Epidermal melanocyte (primary cell): ENCODE data around the gene GALNT12.

Experiments used
- DNase-seq: peaks from one replicate; pipeline ENCODE4 v3.0.0; 2011; ENCODE audit warnings: low spot score; ENCODE audit not compliant: insufficient read length

Gene GALNT12

DNA sequence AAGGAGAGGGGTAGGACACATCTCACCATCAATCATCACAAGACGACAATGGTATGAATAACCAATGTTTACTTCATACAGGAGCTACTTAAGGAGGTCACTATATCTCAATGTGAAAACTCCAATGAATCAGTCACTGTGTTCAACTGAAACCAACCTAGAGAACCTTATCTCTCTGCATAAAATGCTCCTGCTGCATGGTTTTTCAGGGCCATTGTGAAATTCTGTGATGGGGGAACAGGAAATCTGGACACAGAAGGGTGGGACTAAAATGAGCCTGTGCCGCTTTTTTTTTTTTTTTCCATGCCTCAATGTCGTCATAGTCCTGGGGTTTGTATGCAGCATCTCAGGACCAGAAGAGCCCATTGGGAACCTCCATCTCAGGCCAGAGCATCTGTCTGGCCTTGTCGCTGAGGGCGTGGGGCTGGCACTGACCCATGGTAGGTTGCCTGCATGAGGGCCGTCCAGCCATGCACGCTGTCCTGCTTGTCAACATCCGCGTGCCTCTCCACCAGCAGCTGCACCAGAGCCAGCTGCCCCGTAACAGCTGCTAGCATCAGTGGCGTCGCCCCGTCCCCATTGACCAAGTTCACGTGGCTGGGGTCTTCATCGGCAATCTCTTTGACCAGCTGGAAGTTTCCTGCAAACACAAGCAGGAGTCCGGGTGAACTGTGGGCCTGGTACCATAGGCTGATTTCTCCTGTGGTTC lies 23.8 kb upstream of the GALNT12 start:
- DNase-seq = no peak

DNA sequence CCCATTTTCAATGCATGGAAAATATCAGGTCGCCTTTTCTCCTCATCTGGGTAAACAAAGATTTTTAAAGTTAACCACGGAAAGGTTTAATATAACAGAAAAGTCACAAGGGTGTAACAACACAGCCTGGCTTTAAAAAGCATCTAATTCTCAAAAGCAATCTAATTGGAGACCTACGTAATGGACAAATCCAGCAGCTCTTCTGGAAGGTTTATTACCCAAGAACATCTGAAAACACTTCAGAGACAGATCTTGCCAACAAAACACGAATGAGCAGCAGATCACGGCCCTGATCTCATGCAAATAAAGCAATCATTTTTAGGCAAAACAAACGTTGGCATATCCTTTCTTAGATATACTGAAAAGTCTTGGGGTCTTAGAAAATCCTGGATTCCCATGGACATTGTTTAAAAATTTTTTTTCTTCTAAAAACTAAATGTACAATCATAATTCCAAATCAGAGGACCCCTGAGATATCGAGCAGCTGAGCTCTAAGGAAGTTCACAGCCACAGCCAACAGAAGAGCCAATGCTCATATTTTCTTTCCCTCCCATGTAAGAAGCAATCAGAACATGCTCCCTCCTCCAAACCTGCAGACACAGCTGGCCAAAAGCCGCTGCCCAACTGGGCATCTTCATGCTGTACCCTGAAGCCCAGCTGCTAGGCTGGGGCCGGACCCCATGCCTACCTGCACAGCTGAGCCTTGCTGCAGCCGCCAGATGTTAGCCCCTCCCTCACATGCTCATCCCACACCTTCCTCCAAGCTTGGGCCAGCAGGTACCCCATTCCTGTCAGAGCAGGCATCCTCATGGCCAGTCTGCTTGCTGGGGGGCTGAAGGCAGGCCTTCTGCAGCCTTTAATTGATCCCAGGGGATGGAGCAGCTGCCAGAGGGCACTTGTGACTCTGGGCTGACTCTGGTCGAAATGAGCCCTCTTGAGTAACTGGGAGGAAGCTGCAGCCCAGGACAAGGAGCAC lies 22.4 kb upstream of the GALNT12 start:
- no peak for DNase-seq

DNA sequence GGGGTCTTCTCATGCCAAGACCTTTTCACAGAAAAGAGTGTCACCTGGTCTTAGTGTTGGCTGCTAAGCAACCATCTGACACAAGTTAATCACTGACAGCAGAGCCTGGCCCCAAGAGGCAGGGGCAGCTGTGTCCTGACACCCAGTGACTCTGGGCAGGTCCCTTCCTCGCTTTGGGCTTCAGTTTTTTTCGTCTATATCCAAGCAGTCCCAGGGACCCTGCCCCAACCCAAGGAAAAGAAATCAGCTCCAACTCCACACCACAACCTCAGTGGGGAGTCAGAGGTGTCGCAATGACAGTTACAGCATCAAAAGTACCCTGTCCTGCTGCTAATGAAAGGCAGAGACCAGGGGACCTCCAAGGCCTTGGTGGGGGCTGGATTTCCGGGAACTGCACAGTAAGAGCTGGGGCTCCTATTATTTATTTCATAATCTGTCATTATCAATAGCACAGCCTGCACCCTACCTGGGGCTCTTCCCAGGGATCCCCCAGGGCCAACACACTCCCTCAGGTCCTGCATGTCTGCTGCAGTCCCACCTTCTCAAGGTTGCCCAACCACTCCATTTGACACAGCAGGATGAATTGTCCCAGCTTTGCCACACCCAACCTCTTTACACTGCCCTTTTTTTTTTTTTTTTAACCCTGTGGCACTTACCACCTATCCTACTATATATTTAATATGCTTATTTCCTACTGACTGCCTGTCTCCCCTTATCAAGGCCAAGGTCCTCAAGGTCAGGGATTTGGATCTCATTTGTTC lies 20.5 kb upstream of the GALNT12 start:
- no peak for DNase-seq

DNA sequence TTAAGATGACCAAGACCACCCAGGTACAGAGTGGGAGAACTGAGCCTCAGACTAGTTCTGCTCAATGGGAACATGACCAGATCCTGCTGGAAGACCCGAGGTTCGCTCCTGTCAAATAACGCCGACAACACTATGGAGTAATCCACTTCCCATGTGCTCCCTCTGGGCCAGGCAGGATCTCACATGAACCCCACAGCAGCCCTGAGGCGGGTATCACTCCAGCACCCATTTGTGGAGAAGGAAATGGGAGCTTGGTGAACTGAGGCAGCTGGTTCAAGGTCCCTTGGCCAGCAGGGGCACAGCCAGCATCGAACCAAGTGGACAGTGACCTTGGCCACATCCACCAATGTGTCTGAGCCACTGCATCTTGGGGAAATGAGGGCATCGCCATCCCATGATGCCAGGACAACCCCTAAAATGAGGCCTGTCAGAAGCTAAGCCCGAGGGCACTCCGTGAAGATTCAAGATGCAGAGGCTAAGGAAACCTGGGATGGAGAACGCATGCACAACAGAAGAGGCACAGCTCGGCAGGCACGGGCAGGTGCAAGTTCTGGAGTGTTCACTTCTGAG lies 19.6 kb upstream of the GALNT12 start:
- DNase-seq = no peak

DNA sequence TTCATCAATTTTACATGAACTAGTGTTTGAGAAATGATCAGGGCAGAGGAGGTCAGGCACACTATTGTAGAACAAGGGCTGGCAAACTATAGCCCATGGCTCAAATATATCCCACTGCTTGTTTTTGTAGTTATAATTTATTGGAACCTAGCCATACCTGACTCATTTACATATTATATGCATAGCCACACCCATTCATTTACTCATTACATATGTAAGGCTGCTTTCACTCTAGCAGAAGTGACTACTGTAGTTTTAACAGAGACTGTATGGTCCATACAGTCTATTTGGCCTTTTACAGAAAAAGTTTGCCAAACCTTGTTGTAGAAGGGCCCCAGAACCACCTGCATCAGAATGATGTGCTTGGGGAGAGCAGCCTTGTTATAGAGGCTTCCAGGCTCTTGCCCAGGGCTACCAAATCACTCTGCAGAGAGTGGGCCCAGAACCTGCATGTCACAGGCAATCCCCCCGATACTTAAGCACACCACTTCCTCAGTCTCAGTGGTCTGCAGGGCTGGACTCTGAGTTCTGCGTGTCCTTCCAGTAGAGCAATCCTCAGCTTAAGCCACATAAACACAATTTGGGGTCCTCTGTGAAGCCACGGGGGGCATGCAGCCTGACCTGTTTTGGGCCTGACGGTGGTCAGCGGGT lies 17.9 kb upstream of the GALNT12 start:
- no peak for DNase-seq

DNA sequence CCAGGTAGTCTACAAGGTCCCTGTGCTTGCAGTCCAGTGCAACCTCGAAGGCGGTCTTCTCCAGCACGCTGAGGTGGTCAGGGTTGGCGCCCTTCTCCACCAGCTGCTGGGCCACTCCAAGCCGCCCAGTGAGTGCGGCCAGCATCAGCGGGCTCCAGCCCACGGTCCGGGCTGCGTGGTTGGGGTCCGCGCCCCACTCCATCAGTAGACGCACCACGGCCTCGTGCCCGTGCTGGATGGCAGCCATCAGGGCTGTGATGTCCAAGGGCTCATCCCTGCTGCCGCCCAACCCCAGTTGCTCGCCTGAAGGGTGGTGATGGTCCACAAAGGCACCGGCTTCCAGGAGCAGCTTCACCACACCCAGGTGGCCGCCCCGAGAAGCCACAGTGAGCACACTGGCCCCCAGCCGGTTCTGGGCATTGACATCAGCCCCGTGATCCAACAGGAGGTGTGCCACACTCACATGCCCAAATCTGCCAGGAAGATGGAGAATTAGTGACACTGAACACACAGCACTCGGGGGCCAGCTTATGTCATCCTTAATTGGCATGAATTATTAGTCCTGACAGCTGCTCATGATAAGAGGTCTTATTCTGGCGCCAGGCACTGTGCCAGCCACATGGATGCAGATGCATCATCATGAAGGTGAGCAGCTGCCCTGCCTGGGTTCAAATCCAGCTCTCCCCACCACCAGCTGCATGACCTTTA lies 17.2 kb upstream of the GALNT12 start:
- no peak for DNase-seq

DNA sequence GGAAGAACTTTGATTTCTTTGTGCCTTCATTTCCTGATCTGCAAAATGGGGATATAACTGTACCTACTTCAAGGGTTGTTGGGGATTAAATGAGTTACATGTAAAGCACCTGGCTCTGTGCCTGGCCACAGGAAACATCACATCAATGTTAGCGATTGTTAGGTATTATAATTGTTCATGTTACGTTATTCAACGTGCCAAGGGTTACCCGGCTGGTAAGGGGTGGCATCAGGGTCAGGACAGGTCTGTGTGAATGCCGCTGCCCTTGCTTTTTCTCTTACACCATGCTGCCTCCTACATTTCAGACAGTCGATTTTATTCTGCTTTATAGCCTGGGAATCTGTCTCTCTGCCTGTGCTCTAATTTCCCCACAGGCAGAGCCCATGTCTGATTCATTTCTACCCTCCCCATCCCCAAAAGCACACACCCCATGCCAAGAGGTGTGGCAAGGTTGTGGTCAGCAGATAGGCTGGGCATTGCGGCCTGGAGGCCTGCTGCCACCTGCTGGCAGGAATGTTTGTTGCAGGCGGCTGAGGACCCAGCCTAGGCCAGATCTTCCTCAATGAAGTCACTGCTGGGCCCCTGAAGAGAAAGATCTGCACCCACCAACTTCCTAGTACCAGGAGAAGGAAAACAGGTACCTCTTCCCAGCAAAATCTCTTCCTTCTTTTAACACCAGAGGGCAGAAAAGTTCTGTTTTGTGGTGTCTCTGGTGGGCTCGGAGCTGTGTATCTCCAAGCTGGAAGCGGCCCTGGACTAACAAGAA lies 16.4 kb upstream of the GALNT12 start:
- peak; percentile 91 for DNase-seq

DNA sequence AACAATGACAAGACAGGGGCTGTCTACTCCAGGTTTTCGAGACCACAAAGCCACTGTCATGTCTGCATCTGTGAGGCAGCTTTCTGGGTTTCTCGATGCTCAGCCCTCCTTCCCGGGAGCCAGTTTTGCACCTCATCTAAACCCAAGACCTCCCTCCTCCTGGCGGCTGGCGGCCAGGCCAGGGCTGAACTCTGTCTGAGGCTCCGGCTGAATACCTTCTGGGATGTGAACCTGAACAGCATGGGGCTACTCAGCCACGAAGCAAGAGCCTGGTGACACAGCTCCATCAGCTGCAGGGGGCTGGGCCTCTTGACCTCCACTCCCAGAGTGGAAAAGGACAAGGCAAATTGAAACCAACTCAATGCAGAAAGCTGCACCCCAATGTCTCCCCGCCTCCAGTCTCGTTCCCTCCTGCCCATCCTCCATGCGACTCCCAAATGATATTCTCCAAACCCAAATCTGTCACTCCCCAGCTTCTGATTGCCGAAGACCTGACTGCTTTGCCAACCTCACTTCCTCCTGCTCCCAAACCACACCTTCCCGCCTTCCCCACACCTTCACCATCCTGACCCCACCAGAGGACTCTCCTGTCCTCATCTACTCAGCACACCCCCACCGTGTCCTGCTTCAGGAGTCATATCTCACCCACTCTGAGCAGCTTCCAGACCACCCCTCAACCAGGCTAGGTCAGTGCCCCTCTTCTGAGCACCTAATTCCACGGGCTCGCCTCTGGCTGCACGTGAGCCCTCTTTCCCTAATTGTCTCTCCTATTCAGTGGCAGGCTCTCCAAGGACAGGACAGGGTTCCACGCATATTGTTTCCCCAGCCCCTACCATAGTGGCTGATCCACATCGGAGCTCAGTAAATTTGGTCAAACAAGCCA lies 15.6 kb upstream of the GALNT12 start:
- DNase-seq = no peak

DNA sequence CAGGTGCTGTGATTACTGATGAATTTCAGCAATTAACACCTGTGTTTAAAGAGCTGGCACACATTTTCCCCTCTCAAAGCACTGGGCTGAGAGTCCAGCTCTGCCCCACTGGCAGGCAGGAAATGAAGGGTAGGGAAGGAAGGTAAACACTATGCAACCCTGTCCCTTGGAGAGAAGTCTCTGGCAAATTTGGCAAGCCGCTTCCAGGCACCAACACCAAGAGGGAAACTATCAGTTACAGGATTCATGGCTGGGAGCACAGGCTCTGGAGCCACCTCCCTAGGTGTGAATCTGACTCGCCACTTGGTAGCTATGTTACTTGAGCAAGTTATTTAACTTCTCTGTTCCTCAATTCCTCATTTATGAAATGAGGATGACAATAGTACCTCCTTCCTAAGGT lies 14.4 kb upstream of the GALNT12 start:
- DNase-seq = no peak

DNA sequence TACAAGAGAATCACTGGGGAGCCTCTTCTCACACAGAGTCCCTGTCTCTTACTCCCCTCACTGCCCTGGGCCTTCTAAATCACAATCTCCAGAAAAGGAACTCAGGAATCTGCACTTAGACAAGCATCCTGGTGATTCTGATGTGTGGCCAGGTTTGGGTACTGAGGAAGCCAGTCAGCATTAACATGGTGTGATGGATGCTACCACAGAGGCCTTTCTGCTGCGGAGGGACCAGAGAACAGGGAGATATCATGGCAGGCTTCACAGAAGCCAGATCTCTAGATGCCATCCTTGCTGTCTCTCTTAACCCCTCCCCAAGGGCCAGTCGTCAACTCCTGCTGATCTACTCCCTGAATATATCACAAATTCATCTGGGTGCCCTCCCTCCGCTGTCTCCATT lies 12.7 kb upstream of the GALNT12 start:
- DNase-seq = no peak

DNA sequence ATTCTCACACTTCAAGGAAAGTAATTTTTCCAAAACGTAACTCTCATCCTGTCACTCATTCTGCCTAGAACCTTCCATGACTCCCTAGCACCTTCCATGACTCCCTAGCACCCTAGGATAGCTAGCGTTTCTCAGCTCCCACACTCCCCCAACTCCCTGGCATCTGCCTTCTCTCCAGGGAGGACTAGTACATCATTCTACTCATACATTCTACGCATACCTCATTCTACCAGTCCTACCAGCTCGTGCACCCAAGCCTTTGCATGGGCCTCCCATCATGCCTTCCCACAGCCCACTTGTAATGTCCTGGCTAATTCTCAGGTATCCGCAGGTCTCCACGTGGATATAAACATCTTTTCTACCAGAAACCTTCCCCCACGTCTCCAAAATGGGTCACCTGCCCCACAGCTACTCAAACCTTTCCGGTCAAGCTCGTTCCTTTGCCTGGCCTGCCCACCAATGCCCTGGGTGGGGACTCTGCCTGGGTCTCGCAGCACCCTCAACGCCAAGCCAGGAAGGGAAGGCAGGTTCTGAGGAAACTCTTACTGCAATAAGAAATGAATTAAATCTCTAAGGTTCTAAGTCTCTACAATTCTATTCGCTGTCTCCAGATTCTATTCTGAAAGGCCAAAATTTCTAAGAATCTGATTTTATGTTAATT lies 12.0 kb upstream of the GALNT12 start:
- DNase-seq = no peak

DNA sequence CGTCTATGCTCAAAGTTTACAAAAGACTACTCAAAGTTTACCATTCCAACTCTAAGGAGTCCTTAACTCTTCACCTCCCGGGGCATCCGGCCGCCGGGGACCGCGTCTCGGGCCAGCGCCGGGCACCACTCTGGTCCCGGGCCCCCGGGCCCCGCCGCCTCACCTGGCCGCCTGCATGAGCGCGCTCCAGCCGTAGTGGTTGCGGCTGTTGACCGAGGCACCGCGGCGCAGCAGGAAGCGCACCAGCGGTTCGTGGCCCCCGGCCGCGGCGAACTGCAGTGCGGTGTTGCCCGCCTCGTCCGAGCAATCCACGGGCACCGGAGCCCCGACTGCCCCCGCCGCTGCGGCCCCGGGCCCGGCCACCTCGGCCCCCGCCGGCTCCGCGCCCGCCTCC lies 11.5 kb upstream of the GALNT12 start:
- no peak for DNase-seq

DNA sequence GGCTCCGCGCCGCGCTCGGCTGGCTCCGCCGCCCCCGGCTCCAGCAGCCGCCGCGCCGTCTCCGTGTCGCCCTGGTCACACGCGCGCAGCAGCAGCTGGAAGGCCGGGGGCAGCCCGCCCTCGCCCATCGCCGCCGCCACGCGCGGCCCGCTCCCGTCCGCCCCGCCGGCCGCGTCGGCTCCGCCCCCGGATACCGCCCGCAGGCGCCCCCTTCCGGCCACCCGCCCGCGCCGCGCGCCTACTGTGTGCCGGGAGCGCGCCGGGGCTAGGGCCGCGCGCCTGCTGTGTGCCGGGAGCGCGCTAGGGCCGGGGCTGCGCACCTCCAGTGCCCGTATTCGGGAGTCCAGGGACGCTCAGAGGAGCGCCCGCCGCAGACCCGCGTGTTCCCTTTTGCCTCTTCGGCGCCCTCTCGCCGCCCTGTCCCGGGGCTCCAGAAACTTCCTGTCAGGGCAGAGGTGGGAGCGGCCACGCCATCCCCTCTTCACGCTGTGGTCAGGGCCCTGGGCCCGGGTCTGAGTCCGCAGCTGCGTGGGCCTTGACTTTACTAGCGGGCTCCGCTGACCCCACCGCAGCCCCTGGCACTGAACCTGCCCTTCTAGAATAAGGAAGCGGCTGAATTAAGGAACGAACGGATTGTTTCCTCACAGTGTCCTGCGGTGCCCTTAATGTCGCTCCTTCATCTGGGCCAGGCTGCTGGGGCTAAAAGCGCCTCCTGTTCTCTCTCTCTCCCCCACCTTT lies 10.9 kb upstream of the GALNT12 start, which contains the start of gene ANKS6:
Gene ANKS6 (minus strand): TSS at position 192 of the 738 bp plus-strand sequence. CDS start 64 bp downstream, at position 128.
- DNase-seq = peak; percentile 80

DNA sequence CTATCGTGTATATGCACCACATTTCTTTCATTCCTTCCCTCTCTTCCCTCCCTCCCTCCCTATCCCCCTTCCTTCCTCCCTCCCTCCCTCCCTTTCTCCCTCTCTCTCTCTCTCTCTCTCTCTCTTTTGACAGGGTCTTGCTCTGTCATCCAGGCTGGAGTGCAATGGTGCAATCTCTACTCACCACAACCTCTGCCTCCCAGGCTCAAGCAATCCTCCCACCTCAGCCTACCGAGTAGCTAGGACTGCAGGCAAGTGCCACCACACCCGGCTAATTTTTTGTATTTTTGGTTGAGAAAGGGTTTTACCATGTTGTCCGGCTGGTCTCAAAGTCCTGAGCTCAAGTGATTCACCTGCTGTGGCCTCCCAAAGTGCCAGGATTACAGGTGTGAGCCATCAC lies 10.0 kb upstream of the GALNT12 start:
- DNase-seq = no peak

DNA sequence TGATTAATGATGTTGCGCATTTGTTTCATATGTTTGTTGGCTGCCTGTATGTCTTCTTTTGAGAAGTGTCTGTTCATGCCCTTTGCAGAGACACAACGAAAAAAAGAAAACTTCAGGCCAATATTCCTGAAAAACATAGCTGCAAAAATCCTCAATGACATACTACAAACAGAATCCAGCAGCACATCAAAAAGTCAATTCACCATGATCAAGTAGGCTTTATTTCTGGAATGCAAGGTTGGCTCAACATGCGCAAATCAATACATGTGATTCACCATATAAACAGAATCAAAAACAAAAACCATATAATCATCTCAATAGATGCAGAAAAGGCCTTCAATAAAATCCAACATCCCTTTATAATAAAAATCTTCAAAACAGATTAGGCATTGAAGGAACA lies 9.2 kb upstream of the GALNT12 start:
- DNase-seq = no peak

DNA sequence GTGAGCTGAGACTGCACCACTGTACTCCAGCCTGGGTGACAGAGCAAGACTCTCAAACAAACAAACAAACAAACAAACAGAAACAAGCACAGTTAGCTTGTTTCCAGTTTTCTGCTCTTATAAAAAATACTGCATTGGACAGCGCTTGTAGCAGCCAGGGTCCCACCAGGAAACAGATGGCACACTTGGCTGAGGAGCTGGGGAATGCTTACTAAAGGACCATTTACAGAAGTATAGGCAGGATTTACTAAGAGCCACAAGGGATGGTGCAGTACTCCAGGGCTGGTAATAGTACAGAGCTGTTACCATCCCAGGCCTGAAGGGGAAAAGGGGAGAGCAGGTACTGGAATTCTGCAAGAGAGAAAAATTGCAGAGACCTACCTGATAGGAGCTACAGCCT lies 5.9 kb upstream of the GALNT12 start:
- no peak for DNase-seq

DNA sequence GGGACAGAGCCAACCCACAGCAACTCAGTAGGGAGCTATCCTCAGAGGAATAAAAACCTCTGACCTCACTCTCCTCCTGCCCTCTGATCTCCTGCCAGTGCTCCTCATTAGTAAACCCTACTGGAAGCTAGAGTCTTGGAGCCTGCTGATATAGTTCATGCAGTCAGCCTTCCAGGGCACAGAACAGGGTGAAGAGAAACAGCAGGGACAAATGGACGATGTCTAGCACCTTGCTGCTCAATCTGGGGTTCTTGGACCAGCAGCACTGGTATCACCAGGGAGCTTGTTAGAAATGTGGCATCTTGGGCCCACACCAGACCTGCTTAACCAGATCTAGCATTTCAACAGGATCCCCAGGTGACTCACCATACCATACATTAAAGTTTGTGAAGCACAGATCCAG lies 5.5 kb upstream of the GALNT12 start:
- DNase-seq = no peak
